AG09319 (cell line): ENCODE measurements around the gene DNAAF5.

Experiments
- DNase-seq: peaks from one replicate; pipeline ENCODE4 v3.0.0-alpha.2; 2010; ENCODE audit warnings: low read depth; ENCODE audit errors: extremely low read depth
- CTCF ChIP-seq: IDR thresholded peaks from 2 replicates; pipeline ENCODE4 v1.5.1; 2011; ENCODE audit warnings: low read depth, mild to moderate bottlenecking, inconsistent platforms, low read length, moderate library complexity

DNAAF5 gene

GRCh38 chr7:707296-708000, 19.1 kb upstream of the DNAAF5 start:
- DNase-seq: no peak
- no peak for TF ChIP-seq CTCF

- TF ChIP-seq CTCF: no peak
- DNase-seq: no peak
These were observed 16.3 kb upstream of the DNAAF5 start for GRCh38 chr7:710161-710560.

- no peak for TF ChIP-seq CTCF
- DNase-seq: no peak
These were observed 15.2 kb upstream of the DNAAF5 start for GRCh38 chr7:711093-711921.

GRCh38 chr7:711922-712380, 14.5 kb upstream of the DNAAF5 start:
- DNase-seq: no peak
- TF ChIP-seq CTCF: no peak

- TF ChIP-seq CTCF: no peak
- DNase-seq: no peak
These were observed 13.9 kb upstream of the DNAAF5 start for GRCh38 chr7:712381-713138.

GRCh38 chr7:713139-713457, 13.4 kb upstream of the DNAAF5 start:
- no peak for DNase-seq
- TF ChIP-seq CTCF: no peak
